ENCODE measurements around the gene PPARG. TPM values are rescaled to one million over a fixed set of nuclear protein-coding genes. Genes with fewer than 3 reads are reported as not detected.

Gene PPARG
- total and polyA plus RNA-seq, 8 donors, result 7.9 to 85.2 (median 29.3) TPM

DNA sequence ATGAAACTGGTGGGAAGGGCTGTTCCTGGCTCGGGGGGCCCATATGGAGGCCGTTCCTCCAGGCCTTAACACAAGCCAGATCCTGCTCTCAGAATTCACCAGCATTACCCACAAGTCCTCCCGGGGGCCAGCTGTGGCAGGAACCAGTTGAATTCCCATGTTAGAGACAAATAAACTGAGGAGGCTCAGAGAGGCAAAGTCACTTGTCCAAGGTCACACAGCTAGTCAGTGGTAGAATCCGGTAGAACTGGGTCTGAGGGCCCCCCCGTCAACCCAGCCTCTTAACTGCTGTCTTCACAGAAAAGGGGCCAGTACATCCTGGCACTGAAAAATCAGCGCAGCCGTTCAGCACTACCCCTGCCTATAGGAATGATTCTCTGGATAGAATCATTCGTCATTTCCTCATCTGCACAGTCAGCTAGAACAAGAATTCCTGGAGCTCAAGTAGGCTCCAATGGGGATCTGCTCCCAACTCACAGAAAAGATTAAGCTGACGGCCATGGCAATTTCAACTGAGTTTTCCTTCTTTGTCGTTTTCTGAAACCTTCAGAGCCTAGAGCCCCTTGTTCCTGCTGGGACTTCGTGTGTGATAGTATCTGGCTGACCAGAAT lies 183.2 kb downstream of the PPARG start:
- Histone ChIP-seq H3K4me1 (peaks cover 0 to 15% (median 6%) of the 10 kb centered on the region in 4 donors), H3K36me3 (no peaks in the 10 kb centered on the region), H3K9me3 (no peaks in the 10 kb centered on the region), H3K4me3 (no peak overlapping the region), H3K27me3 (no peaks in the 10 kb centered on the region), H3K27ac (no peak overlapping the region)
- 86 to 93% (median 90%) methylated on average over 9 to 11 of the region's 11 CpGs for WGBS, 5 donors
- intact Hi-C loops (cut with DNase I; ENCODE audit: low total_unique reads), result no loop called here
- TF ChIP-seq POLR2AphosphoS5 (IDR thresholded peaks at IDR 0.05), result no peak
- TF ChIP-seq, protein P1, sequence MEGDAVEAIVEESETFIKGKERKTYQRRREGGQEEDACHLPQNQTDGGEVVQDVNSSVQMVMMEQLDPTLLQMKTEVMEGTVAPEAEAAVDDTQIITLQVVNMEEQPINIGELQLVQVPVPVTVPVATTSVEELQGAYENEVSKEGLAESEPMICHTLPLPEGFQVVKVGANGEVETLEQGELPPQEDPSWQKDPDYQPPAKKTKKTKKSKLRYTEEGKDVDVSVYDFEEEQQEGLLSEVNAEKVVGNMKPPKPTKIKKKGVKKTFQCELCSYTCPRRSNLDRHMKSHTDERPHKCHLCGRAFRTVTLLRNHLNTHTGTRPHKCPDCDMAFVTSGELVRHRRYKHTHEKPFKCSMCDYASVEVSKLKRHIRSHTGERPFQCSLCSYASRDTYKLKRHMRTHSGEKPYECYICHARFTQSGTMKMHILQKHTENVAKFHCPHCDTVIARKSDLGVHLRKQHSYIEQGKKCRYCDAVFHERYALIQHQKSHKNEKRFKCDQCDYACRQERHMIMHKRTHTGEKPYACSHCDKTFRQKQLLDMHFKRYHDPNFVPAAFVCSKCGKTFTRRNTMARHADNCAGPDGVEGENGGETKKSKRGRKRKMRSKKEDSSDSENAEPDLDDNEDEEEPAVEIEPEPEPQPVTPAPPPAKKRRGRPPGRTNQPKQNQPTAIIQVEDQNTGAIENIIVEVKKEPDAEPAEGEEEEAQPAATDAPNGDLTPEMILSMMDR (IDR thresholded peaks at IDR 0.05), result no peak
- TF ChIP-seq POLR2A (IDR thresholded peaks at IDR 0.05), result no peak
- TF ChIP-seq EP300 (IDR thresholded peaks at IDR 0.05), result no peak
- no peak for DNase-seq

DNA sequence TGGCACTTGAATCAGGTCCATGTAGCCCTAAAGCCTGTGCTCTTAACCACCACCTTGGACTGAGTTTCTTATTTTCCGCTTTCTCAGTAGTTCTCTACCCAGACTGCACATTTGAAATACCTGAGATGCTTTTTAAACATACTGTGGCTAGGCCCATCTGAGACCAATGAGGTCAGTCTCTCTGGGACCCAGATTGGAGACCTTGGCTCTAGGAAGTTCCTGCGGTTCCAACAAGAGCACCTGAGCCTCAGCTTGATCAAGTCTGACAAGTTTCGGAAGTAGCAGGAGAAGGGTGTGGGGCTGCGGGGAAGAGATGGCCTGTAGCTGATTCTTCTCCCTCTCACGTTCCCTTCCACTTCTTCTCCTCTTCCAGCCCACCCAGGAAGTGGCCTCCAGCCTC lies 183.9 kb downstream of the PPARG start:
- TF ChIP-seq EP300 (IDR thresholded peaks at IDR 0.05) (no peak), POLR2A (IDR thresholded peaks at IDR 0.05) (no peak), POLR2AphosphoS5 (IDR thresholded peaks at IDR 0.05) (no peak)
- TF ChIP-seq, protein P1 (IDR thresholded peaks at IDR 0.05), result no peak
- no peaks in the 10 kb centered on the region for H3K27me3 ChIP-seq

DNA sequence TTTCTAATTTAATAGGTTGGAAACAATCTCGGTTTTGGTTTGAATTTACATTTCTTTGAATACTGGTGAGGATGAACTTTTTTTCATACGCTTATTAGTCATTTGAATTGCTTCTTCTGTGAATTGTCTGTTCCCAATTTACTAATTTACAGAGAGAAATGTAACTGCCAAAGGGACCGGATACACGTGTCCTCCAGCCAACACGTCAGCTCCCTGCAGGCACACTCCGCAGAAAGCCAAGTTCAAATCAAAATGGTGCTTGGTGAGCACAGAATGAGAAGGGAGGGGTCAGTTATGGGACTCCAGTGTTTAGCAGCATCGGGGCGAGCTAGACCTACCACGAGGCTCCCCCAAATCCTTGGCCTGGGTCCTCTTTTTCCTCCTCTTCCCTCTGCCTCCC lies 184.6 kb downstream of the PPARG start:
- TF ChIP-seq, protein P1 (IDR thresholded peaks at IDR 0.05), result no peak
- TF ChIP-seq POLR2A (IDR thresholded peaks at IDR 0.05), result no peak
- no peak for TF ChIP-seq EP300 (IDR thresholded peaks at IDR 0.05)
- no peak for TF ChIP-seq POLR2AphosphoS5 (IDR thresholded peaks at IDR 0.05)
- no peak overlapping the region for H3K27ac ChIP-seq
- 79 to 91% (median 87%) methylated on average over 9 of the region's 9 CpGs for WGBS, 5 donors
- no peak overlapping the region for H3K4me3 ChIP-seq
- no peaks in the 10 kb centered on the region for H3K9me3 ChIP-seq
- intact Hi-C loops (cut with DNase I; ENCODE audit: low total_unique reads), result no loop called here
- peaks cover 0 to 17% (median 6%) of the 10 kb centered on the region in 4 donors for H3K4me1 ChIP-seq
- no peaks in the 10 kb centered on the region for H3K36me3 ChIP-seq
- no peak for DNase-seq
- no peaks in the 10 kb centered on the region for H3K27me3 ChIP-seq

More for the DNA sequence above, 183.9 kb downstream of the PPARG start:
- Histone ChIP-seq H3K4me3 (no peak overlapping the region), H3K9me3 (no peaks in the 10 kb centered on the region), H3K36me3 (no peaks in the 10 kb centered on the region), H3K4me1 (peaks cover 0 to 17% (median 6%) of the 10 kb centered on the region in 4 donors), H3K27ac (no peak overlapping the region)
- no peak for DNase-seq
- 69 to 85% (median 75%) methylated on average over 5 of the region's 5 CpGs for WGBS, 5 donors
- intact Hi-C loops (cut with DNase I; ENCODE audit: low total_unique reads), result no loop called here

DNA sequence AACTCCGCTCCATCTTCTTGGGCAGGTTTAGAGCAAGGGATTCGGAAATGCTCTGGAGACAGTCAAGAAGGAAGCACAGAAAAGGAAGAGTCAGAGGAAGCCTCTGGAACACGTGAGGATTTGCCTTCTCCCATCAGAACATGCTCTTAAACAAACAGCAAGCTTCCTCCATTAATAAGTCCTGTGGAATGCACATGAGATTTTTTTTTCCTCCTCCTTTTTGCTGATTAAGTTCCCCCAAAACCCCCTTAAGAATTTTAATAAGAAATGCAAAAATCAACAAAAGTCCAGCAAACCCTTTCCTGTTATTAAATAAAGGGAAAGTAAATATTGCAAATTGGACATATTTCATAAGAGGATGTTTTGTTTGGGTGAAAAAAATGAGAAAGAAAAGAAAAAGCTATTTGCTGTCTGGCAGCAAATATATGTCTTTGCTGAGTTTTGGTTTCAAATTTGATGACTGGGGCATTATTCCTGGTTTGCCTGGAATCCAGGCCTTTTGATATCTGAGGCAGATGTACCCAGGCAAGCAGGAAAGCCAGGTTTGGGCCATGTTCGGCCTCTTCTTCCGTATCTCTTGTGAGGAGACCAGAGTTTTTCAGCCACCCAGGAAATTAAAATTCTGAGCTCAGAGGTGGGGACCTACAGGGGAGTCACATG lies 187.5 kb downstream of the PPARG start:
- H3K27me3 ChIP-seq, result no peaks in the 10 kb centered on the region
- intact Hi-C loops (cut with DNase I; ENCODE audit: low total_unique reads), result loop anchor here (5.0 kb wide), 1 partner anchor 344 kb away; no protein-coding TSS in a partner anchor
- TF ChIP-seq POLR2AphosphoS5 (IDR thresholded peaks at IDR 0.05), result no peak
- TF ChIP-seq, protein P1 (IDR thresholded peaks at IDR 0.05), result no peak
- DNase-seq, result peak in 1 of 2 donors; percentile 33
- H3K9me3 ChIP-seq, result no peaks in the 10 kb centered on the region
- no peak overlapping the region for H3K4me3 ChIP-seq
- peak overlapping the region in 3 of 5 donors; percentile 3 to 62 (median 43) for H3K27ac ChIP-seq
- 66 to 76% (median 72%) methylated on average over 5 of the region's 5 CpGs for WGBS, 5 donors
- H3K4me1 ChIP-seq, result peaks cover 5 to 29% (median 18%) of the 10 kb centered on the region in 4 donors
- no peaks in the 10 kb centered on the region for H3K36me3 ChIP-seq

All from stomach (tissue), 9 donors.